ENCODE measurements around the gene INPP4B.
"Not testable (repeated sequence)": the region's sequence is repeated elsewhere in the genome, so short reads cannot be mapped to it uniquely, and the experiment has no call there.

The INPP4B gene

GRCh38 chr4:142100941-142101340 is 745.2 kb downstream of the INPP4B start:
- no peak for FAIRE-seq

GRCh38 chr4:142098900-142099545 is 747.1 kb downstream of the INPP4B start:
- no peak for DNase-seq (ENCODE audit: low spot score)
- FAIRE-seq: no peak

More at GRCh38 chr4:142100941-142101340, 745.2 kb downstream of the INPP4B start:
- DNase-seq (ENCODE audit: low spot score): no peak

- DNase-seq (ENCODE audit: low spot score) (no peak), FAIRE-seq (no peak)
Measured at GRCh38 chr4:142098380-142098779, 747.7 kb downstream of the INPP4B start.

- FAIRE-seq (no peak), DNase-seq (ENCODE audit: low spot score) (no peak)
Measured at GRCh38 chr4:142097015-142097414, 749.1 kb downstream of the INPP4B start.

GRCh38 chr4:142095886-142096605 is 750.1 kb downstream of the INPP4B start:
- DNase-seq (ENCODE audit: low spot score): peak; percentile 51
- no peak for FAIRE-seq

GRCh38 chr4:142092941-142093340 is 753.2 kb downstream of the INPP4B start:
- peak; percentile 47 for DNase-seq (ENCODE audit: low spot score)
- no peak for FAIRE-seq

- FAIRE-seq (peak; percentile 46), DNase-seq (ENCODE audit: low spot score) (peak; percentile 11)
Measured at GRCh38 chr4:142091691-142092182, 754.4 kb downstream of the INPP4B start.

- FAIRE-seq: no peak
- DNase-seq (ENCODE audit: low spot score): no peak
Measured at GRCh38 chr4:142091085-142091513, 755.0 kb downstream of the INPP4B start.

- FAIRE-seq (no peak), DNase-seq (ENCODE audit: low spot score) (no peak)
Measured at GRCh38 chr4:142088906-142089305, 757.2 kb downstream of the INPP4B start.

- no peak for FAIRE-seq
- no peak for DNase-seq (ENCODE audit: low spot score)
Measured at GRCh38 chr4:142085513-142086292, 760.4 kb downstream of the INPP4B start.

- no peak for DNase-seq (ENCODE audit: low spot score)
- FAIRE-seq: no peak
Measured at GRCh38 chr4:142083264-142083663, 762.8 kb downstream of the INPP4B start.

- DNase-seq (ENCODE audit: low spot score) (no peak), FAIRE-seq (no peak)
Measured at GRCh38 chr4:142081025-142081424, 765.1 kb downstream of the INPP4B start.

- FAIRE-seq: no peak
Measured at GRCh38 chr4:142079959-142080358, 766.1 kb downstream of the INPP4B start.

GRCh38 chr4:142077048-142077447 is 769.1 kb downstream of the INPP4B start:
- DNase-seq (ENCODE audit: low spot score) (no peak), FAIRE-seq (no peak)

More at GRCh38 chr4:142079959-142080358, 766.1 kb downstream of the INPP4B start:
- DNase-seq (ENCODE audit: low spot score): no peak

GRCh38 chr4:142068304-142068703 is 777.8 kb downstream of the INPP4B start:
- FAIRE-seq; DNase-seq (ENCODE audit: low spot score): not testable (repeated sequence)

GRCh38 chr4:142066562-142066961 is 779.5 kb downstream of the INPP4B start:
- not testable (repeated sequence) for DNase-seq (ENCODE audit: low spot score); FAIRE-seq

- DNase-seq (ENCODE audit: low spot score) (no peak), FAIRE-seq (no peak)
Measured at GRCh38 chr4:142065086-142065647, 780.9 kb downstream of the INPP4B start.

- no peak for DNase-seq (ENCODE audit: low spot score)
- FAIRE-seq: no peak
Measured at GRCh38 chr4:142064181-142064580, 781.9 kb downstream of the INPP4B start.

- no peak for FAIRE-seq
- DNase-seq (ENCODE audit: low spot score): no peak
Measured at GRCh38 chr4:142045996-142046395, 800.1 kb downstream of the INPP4B start.

GRCh38 chr4:142044271-142044670 is 801.8 kb downstream of the INPP4B start:
- FAIRE-seq: no peak
- peak; percentile 3 for DNase-seq (ENCODE audit: low spot score)

GRCh38 chr4:142043509-142043908 is 802.6 kb downstream of the INPP4B start:
- DNase-seq (ENCODE audit: low spot score) (no peak), FAIRE-seq (no peak)

Measured in urothelium cell line (cell line).